Smooth muscle cell (in vitro differentiated cells): ENCODE results near the gene RTKN2. TPM values are rescaled to one million over a fixed set of nuclear protein-coding genes. Genes with fewer than 3 reads are reported as not detected.
A peak's percentile ranks its signal among the peaks of the same experiment; 100 is the strongest.

Experiments used
- DNase-seq: peaks from one replicate; lab custom pipeline; 2025; ENCODE audit not compliant: unreplicated experiment; lab: John Stamatoyannopoulos, UW
- H2AFZ ChIP-seq: fragments of 200-600 bp; sonication (generic); 2 replicates; pipeline ENCODE4 v1.6.0; 2016; ENCODE audit warnings: antibody characterized with exemption, low read depth, mild to moderate bottlenecking
- H3F3A ChIP-seq: fragments of 200-600 bp; sonication (generic); 2 replicates; pipeline ENCODE4 v1.6.0; 2017; ENCODE audit warnings: antibody characterized with exemption, low read depth
- H3K27ac ChIP-seq: fragments of 200-600 bp; sonication (generic); 2 replicates; pipeline ENCODE4 v1.5.1; 2016; ENCODE audit warnings: low read depth, mild to moderate bottlenecking
- H3K27me3 ChIP-seq: fragments of 200-600 bp; sonication (generic); 2 replicates; pipeline ENCODE4 v1.6.1; 2016; ENCODE audit warnings: low read depth, mild to moderate bottlenecking
- H3K36me3 ChIP-seq: fragments of 200-600 bp; sonication (generic); 2 replicates; pipeline ENCODE4 v1.5.1; 2016; ENCODE audit warnings: low read depth
- H3K4me1 ChIP-seq: fragments of 200-600 bp; sonication (generic); 2 replicates; pipeline ENCODE4 v1.5.1; 2016; ENCODE audit warnings: low read depth
- H3K4me2 ChIP-seq: fragments of 200-600 bp; sonication (generic); 2 replicates; pipeline ENCODE4 v1.6.0; 2016; ENCODE audit warnings: mild to moderate bottlenecking
- H3K4me3 ChIP-seq: fragments of 200-600 bp; sonication (generic); 2 replicates; pipeline ENCODE4 v1.5.1; 2016; ENCODE audit warnings: mild to moderate bottlenecking
- H3K79me2 ChIP-seq: fragments of 200-600 bp; sonication (generic); 2 replicates; pipeline ENCODE4 v1.6.0; 2016; ENCODE audit warnings: low read depth, mild to moderate bottlenecking
- H3K9ac ChIP-seq: fragments of 200-600 bp; sonication (generic); 2 replicates; pipeline ENCODE4 v1.6.0; 2016; ENCODE audit warnings: low read depth
- H3K9me3 ChIP-seq: fragments of 200-600 bp; sonication (generic); replicated peaks from 2 replicates; pipeline ENCODE4 v1.5.1; 2016; ENCODE audit warnings: low read depth
- H4K20me1 ChIP-seq: fragments of 200-600 bp; sonication (generic); 2 replicates; pipeline ENCODE4 v1.6.0; 2016; ENCODE audit warnings: low read depth
- CTCF ChIP-seq: fragments of 200-600 bp; sonication (generic); IDR thresholded peaks from 2 replicates; pipeline ENCODE4 v1.5.1; 2017; ENCODE audit warnings: borderline replicate concordance, mild to moderate bottlenecking, antibody characterized with exemption; ENCODE audit not compliant: insufficient read depth, poor library complexity, severe bottlenecking
- WGBS: methylation state at CpG from one replicate; pipeline ENCODE4 v1.1.7; 2016; ENCODE audit warnings: low lambda C conversion rate; 5-methylcytosine and 5-hydroxymethylcytosine counted together
- polyA plus RNA-seq: library from polyadenylated mRNA; unstranded; fragments of >200 nt; fragmentation: Nextera tagmentation; extraction: Ambion mirVana; gene quantifications from 2 replicates; pipeline ENCODE4 v1.2.1, GENCODE V29; 2016
- total RNA-seq: library from RNA; depleted of rRNA; stranded (reverse); fragments of >200 nt; gene quantifications from 2 replicates; pipeline ENCODE4 v1.2.3, GENCODE V29; 2014

Gene RTKN2
- total and polyA plus RNA-seq, 2 experiments from 2014 or later, result 1.6 to 4.9 TPM

- Histone ChIP-seq H4K20me1 (no peaks in the 10 kb centered on the region), H3K27me3 (no peaks in the 10 kb centered on the region), H3K79me2 (peaks cover 25% of the 10 kb centered on the region), H3F3A (peaks cover 9% of the 10 kb centered on the region), H3K9ac (peak overlapping the region; percentile 16), H2AFZ (no peak overlapping the region), H3K4me2 (peak overlapping the region; percentile 100), H3K36me3 (no peaks in the 10 kb centered on the region), H3K27ac (peak overlapping the region; percentile 69), H3K4me1 (peaks cover 30% of the 10 kb centered on the region), H3K9me3 (no peaks in the 10 kb centered on the region), H3K4me3 (no peak overlapping the region)
- TF ChIP-seq CTCF, result no peak
- 90% methylated on average over 3 of the region's 3 CpGs for WGBS
- no peak for DNase-seq
These were observed 2.0 kb downstream of the RTKN2 start for GRCh38 chr10:62266611-62267010.

- no peak for TF ChIP-seq CTCF
- Histone ChIP-seq H3K79me2 (peaks cover 25% of the 10 kb centered on the region), H2AFZ (no peak overlapping the region), H3K4me1 (peaks cover 30% of the 10 kb centered on the region), H3K9ac (peak overlapping the region; percentile 50), H3F3A (peaks cover 9% of the 10 kb centered on the region), H3K4me2 (peak overlapping the region; percentile 100), H4K20me1 (no peaks in the 10 kb centered on the region), H3K4me3 (no peak overlapping the region), H3K9me3 (no peaks in the 10 kb centered on the region), H3K27ac (peak overlapping the region; percentile 69), H3K36me3 (no peaks in the 10 kb centered on the region), H3K27me3 (no peaks in the 10 kb centered on the region)
- 66% methylated on average over 4 of the region's 4 CpGs for WGBS
- no peak for DNase-seq
These were observed 2.5 kb downstream of the RTKN2 start for GRCh38 chr10:62266147-62266546.

- H3K9ac ChIP-seq, result no peak overlapping the region
- no peak overlapping the region for H3K4me3 ChIP-seq
- 30% methylated on average over 1 of the region's 1 CpG for WGBS
- no peak overlapping the region for H2AFZ ChIP-seq
- peaks cover 25% of the 10 kb centered on the region for H3K79me2 ChIP-seq
- H3K27me3 ChIP-seq, result no peaks in the 10 kb centered on the region
- no peaks in the 10 kb centered on the region for H4K20me1 ChIP-seq
- peaks cover 9% of the 10 kb centered on the region for H3F3A ChIP-seq
- peak; percentile 71 for TF ChIP-seq CTCF
- DNase-seq, result no peak
- peak overlapping the region; percentile 69 for H3K27ac ChIP-seq
- no peaks in the 10 kb centered on the region for H3K36me3 ChIP-seq
- H3K9me3 ChIP-seq, result no peaks in the 10 kb centered on the region
- peaks cover 30% of the 10 kb centered on the region for H3K4me1 ChIP-seq
- peak overlapping the region; percentile 100 for H3K4me2 ChIP-seq
These were observed 3.8 kb downstream of the RTKN2 start for GRCh38 chr10:62264702-62265436.

- DNase-seq, result no peak
- Histone ChIP-seq H3K27ac (peak overlapping the region; percentile 21), H3K9ac (no peak overlapping the region), H3K27me3 (no peaks in the 10 kb centered on the region), H3K4me2 (peak overlapping the region; percentile 26), H3K79me2 (peaks cover 25% of the 10 kb centered on the region), H3F3A (peaks cover 3% of the 10 kb centered on the region), H3K9me3 (no peaks in the 10 kb centered on the region), H3K4me3 (no peak overlapping the region), H4K20me1 (no peaks in the 10 kb centered on the region), H2AFZ (no peak overlapping the region), H3K4me1 (peaks cover 29% of the 10 kb centered on the region), H3K36me3 (no peaks in the 10 kb centered on the region)
- TF ChIP-seq CTCF, result no peak
These were observed 4.5 kb downstream of the RTKN2 start for GRCh38 chr10:62264126-62264525.
